ENCODE results near the gene GTF3A.

Gene GTF3A

GRCh38 chr13:27446986-27447583, 22.7 kb downstream of the GTF3A start:
- DNase-seq (ENCODE audit: low read depth in 2 of 2, low spot score in 1 of 2), result no peak

GRCh38 chr13:27448308-27448707, 23.9 kb downstream of the GTF3A start:
- no peak for DNase-seq (ENCODE audit: low read depth in 2 of 2, low spot score in 1 of 2)

- DNase-seq (ENCODE audit: low read depth in 2 of 2, low spot score in 1 of 2), result no peak
These were observed 24.7 kb downstream of the GTF3A start for GRCh38 chr13:27449081-27449603.

- peak; percentile 90 to 92 for DNase-seq (ENCODE audit: low read depth in 2 of 2, low spot score in 1 of 2)
These were observed 25.8 kb downstream of the GTF3A start, which contains the start of gene MTIF3 for GRCh38 chr13:27449936-27450828. Gene MTIF3, minus strand, starts transcription at chr13:27450564. Its CDS starts 10,116 bp downstream, at chr13:27440448.

- DNase-seq (ENCODE audit: low read depth in 2 of 2, low spot score in 1 of 2), result no peak
These were observed 26.6 kb downstream of the GTF3A start for GRCh38 chr13:27450921-27451471.

GRCh38 chr13:27455331-27455855, 31.0 kb downstream of the GTF3A start:
- no peak for DNase-seq (ENCODE audit: low read depth in 2 of 2, low spot score in 1 of 2)

GRCh38 chr13:27461940-27462584, 37.6 kb downstream of the GTF3A start:
- no peak for DNase-seq (ENCODE audit: low read depth in 2 of 2, low spot score in 1 of 2)

GRCh38 chr13:27463500-27463899, 39.1 kb downstream of the GTF3A start:
- DNase-seq (ENCODE audit: low read depth in 2 of 2, low spot score in 1 of 2), result no peak

GRCh38 chr13:27465611-27466010, 41.2 kb downstream of the GTF3A start:
- DNase-seq (ENCODE audit: low read depth in 2 of 2, low spot score in 1 of 2), result no peak

- no peak for DNase-seq (ENCODE audit: low read depth in 2 of 2, low spot score in 1 of 2)
These were observed 42.1 kb downstream of the GTF3A start for GRCh38 chr13:27466513-27466912.

- DNase-seq (ENCODE audit: low read depth in 2 of 2, low spot score in 1 of 2), result no peak
These were observed 45.8 kb downstream of the GTF3A start for GRCh38 chr13:27470075-27470820.

- no peak for DNase-seq (ENCODE audit: low read depth in 2 of 2, low spot score in 1 of 2)
These were observed 48.0 kb downstream of the GTF3A start for GRCh38 chr13:27472441-27472840.

- DNase-seq (ENCODE audit: low read depth in 2 of 2, low spot score in 1 of 2), result no peak
These were observed 48.5 kb downstream of the GTF3A start for GRCh38 chr13:27472941-27473340.

- DNase-seq (ENCODE audit: low read depth in 2 of 2, low spot score in 1 of 2), result no peak
These were observed 50.4 kb downstream of the GTF3A start for GRCh38 chr13:27474751-27475268.

GRCh38 chr13:27476943-27477703, 52.7 kb downstream of the GTF3A start:
- DNase-seq (ENCODE audit: low read depth in 2 of 2, low spot score in 1 of 2), result no peak

GRCh38 chr13:27481766-27482165, 57.3 kb downstream of the GTF3A start:
- DNase-seq (ENCODE audit: low read depth in 2 of 2, low spot score in 1 of 2), result no peak

- DNase-seq (ENCODE audit: low read depth in 2 of 2, low spot score in 1 of 2), result no peak
These were observed 58.6 kb downstream of the GTF3A start for GRCh38 chr13:27482983-27483382.

GRCh38 chr13:27483421-27483820, 59.0 kb downstream of the GTF3A start:
- no peak for DNase-seq (ENCODE audit: low read depth in 2 of 2, low spot score in 1 of 2)

Data from stimulated activated CD8-positive, alpha-beta memory T cell treated with anti-CD3 and anti-CD28 coated beads, Interleukin-4, amount 100 ng/mL, for 4 hours (primary cell).